NCI-H510A (cell line): ENCODE measurements around the gene ATXN1.

Experiments used
- DNase-seq: peaks from one replicate; lab custom pipeline; 2025; lab: John Stamatoyannopoulos, UW

Gene ATXN1

DNA sequence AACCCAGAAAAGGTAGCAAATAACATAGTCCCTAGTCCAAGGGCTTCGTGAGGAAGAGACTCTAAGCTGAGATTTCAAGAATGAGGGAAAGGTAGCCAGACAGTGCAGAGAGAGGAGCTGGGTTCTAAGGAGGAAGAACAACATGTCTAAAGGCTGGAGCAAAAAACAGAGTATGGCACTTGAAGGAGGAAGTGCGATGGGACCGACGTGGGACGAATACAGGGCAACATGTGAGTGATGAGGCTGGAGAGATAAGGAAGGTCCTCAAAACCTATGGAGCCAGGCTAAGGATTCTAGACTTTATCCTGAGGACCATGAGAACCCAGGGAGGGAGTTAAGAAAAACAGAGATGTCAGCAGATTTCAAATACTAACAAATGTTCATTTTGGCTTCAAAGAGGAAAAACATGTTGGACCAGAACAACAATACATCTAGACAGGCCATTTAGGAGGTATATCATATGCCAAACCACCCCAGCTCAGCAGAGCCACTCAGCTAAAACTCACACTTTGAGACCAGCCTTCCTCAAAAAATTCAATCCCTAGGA lies 17.5 kb downstream of the ATXN1 start:
- no peak for DNase-seq

DNA sequence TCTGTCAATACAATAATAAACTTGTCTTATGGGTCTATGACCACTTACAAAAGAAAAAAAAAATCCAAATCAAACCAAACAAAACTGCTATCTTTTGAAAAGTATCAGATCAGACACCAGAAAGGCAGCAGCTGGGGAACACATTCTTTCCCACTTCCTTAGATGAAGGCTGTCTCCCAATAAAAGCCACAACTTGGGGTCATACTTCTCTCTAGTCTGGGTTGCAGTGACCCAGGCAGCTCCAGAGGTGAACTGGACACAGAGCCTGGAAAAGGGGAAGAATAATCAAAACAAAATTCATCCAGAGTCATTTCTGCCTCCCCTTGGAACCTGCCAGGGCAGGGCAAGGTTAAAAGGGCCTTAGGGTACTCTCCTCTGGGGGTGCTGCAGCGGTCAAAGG lies 19.1 kb downstream of the ATXN1 start:
- no peak for DNase-seq

DNA sequence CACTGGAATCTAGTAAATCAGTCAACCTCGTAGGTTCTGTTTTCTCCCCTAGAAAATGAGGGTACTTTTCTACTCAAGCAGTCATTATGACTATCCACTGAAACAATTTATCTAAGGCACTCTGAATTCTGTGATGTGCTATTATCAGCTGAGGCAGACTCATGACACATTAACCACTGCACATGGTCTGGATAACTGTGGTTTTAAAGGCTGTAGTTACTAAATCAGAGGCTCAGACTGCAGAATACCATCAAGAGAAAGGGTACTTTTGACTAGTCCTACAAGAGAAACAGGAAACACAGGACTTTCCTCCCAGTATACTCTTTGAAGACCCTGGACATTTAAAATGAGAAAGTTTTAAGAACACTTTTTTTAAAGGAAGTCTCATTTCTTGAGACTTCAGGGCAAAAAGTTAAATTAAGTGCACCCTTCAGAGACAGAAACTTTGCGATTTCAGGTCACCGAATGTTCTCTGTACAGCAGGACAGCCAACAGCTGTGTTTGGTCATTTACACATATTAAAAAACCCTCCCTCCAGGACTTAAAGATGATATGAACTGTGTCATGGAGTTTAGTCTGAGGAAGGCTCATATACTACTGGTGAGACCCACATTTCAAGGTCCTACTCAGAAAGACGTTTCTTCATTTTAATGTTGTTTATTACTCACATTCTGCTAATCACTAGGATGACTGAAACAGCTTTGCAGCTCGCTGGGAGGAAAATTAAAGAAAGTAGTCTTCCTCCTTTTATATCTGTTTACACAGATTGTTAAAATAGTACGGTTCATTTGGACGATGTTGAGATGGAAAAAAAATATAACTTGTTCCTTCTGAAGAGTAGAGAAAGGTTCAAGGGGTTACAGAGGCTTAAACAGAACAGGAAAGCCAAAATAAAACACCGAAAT lies 19.9 kb downstream of the ATXN1 start:
- no peak for DNase-seq

DNA sequence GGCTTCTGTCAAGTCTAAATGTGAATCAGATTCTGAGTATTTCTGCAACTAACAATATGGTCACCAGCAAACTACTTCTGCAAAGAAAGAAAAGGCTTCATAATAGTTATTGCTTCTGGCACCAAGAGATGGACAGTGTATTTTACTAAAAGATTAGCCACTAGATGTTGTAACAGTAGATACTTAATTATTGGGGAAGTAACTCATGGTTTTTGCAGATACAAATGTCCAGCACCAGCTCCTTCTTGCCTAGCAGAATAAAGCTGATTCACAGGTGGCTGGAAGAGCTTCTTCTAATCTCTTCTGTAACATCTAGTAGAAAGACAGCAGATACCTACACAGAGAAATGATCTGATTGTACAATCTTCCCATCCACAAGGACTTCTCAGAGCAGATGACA lies 21.2 kb downstream of the ATXN1 start:
- DNase-seq = no peak

DNA sequence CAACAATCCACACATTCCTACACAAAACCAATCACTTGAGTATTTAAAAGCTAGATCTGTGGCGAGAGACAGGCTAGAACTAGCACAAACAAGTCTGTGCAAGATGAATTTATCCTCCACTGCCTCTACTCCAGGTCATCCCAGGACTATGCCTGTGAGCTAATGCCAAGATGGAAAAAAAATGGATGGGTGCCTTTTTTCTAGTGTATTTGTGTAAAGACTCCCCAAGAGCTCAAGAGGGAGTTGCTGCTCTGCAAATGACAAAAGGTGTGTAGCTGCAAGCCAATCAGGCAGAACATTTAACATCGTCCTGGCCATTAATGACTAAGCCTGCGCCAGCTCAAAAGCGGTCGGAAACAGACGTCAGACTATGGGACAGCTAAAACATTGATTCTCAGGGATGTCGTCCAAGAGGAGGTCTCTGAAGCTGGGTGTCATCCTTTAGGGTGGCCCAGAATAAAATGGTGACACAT lies 21.9 kb downstream of the ATXN1 start:
- no peak for DNase-seq

DNA sequence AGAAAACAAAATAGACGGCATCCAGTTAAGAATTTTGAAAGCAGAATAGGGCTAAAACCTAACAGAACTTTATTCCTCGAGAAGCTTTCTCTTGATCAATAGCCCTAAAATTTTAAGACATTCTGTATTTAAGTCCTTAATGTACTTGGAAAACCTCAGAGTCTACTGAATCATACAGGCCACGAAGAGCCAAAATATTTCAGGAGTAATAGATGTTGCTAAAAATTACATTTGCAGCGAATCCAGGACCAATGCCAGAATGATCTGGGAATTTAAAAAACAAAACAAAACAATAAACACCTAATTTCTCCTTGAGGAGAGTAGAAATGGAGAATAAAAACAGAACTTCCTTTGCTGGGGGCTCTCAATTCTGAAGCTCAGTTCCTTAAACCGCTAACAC lies 23.3 kb downstream of the ATXN1 start:
- no peak for DNase-seq

DNA sequence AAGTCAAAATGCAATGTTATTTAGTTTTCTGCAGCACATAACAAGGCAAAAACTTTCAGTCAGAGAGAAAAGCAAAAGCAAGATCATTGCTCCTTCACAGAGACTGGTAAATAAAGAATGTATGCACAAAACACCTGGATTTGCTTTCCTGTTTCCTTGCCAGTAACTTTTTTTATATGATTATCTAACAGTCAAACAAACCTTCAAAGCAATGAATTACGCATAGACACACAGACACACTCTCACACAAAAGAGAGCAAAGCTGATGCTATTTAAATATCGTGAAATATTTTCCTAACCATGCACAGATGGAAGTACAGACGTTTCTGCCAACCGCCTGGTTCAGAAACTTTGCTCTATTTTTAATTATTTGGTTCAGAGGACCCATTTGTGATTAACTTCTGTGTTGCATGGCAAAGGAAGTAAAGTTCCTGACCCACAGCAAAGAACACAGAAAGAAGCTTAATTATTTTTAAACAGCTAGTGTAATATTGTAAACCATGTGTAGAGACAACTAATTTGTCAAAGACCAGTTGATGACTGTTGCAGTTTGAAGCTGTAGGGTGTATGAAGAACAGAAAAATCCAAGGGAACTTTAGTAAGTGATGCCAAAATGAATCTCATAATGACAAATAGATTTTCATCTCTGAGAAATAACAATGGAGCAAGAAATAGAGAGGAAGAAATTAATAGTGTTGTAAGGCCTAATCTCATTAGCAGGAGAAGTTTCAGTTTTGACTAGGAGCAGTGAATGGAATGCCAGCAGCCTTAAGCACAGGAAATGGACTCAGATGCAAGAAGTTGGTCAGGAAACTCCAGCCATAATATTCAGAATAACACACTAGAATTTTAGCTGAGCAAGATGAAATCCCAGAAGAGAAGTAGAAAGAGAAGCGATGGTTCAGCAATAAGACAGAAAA lies 24.1 kb downstream of the ATXN1 start:
- DNase-seq = no peak

DNA sequence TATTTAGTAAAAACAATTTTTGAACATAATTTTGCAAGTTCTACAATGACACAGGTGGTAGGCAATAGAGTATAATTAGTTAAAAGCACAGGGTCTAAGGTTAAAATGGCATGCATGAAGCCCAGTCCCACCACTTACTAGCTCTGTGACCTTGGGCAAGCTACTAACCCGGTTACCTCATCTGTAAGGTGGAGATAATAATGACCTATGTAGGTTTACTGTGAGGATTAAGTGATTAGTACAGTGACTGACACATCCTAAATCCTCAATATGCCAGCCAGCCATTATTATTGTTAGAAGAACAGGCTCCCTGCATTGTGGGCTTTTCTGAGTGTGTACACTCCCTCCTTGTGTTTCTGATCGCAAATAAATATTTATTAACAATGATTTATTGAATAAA lies 26.2 kb downstream of the ATXN1 start:
- DNase-seq = no peak

DNA sequence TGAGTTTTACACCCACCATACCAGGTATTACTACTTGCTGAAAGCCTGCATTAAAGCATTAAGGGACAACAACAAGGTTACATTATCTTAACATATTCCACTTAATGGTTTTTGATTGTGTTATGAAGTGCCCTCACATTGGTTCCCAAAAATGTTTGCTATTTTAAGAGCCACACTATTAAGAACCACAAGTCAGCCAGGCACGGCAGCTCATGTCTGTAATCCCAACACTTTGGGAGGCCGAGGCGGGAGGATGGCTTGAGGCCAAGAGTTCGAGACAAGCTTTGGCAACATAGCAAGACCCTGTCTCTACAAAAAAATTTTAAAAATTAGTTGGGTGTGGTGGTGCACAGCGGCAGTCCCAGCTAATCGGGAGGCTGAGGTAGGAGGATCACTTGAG lies 28.2 kb downstream of the ATXN1 start:
- DNase-seq = no peak

DNA sequence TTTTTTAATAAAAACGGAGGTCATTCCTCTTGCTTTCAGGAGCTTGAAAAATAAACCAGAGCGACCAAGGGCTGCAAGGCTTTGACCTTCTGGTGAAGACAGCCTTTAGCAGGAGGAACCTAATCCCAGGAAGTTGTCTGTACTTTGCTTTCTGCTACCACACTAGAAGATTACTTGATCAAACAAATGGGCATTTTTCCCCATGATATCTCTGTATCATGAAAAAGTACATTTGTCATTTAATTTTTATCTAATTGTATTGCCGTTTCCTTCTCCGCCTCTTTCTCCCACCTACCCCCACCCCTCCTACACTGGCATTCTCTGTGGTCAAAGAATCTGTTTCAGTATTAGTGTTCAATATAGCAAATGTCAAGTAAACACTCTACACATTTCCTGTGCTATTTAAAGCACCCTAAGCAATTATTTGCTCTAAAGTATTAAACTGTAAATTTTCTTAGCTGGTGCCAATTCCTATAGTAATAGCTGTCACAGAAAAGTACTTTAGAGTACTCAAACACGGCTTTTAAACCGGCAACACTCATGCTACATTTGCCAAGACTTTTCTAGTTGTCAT lies 29.7 kb downstream of the ATXN1 start:
- no peak for DNase-seq

DNA sequence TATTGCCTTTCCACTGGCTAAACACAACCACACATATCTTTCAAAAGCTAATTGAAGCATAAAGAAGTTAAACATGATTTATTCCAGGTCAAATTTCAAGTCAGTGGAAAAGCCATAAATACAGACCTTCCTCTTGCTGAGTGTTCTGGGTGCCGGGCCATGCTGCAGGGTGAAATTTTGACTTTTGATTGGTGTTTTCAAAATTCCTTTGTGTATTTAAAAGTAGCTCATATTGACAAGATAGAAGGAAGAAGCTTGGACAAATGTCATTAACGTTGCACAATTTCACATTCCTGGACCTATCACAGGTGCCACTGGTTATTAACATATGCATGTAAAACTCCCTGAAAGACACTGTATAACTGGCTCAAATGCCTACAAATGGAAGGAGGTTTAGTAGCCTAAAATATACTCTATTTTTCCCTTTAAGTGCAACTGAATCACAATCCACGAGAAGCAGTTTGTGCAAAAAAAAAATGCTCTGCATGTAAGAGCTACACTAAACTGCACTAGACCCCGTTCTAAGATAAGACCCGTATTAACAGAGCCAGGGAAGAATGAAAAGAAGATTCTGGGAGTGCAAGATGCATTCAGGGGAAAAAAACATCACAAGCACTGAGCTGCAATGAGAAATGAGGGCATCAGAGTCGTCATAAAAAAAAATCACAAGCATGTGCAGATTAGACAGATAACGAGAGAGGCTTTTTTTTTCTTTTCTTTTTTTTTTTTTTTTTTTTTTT lies 30.4 kb downstream of the ATXN1 start:
- DNase-seq = no peak

DNA sequence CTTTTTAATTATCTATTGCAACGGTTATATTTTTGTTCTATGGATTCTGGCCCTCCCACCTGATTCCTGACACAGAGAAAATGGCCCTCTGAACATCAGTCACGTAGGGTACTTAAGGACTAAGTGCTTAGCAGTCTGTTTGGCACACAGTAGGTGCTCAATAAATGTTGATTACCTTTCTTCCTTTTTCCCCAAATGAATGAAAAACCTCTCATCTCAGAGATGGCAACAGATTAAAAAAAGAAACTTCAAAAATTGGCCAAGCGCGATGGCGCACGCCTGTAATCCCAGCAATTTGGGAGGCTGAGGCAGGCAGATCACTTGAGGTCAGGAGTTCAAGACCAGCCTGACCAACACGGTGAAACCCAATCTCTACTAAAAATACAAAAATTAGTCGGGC lies 31.5 kb downstream of the ATXN1 start:
- DNase-seq = no peak

DNA sequence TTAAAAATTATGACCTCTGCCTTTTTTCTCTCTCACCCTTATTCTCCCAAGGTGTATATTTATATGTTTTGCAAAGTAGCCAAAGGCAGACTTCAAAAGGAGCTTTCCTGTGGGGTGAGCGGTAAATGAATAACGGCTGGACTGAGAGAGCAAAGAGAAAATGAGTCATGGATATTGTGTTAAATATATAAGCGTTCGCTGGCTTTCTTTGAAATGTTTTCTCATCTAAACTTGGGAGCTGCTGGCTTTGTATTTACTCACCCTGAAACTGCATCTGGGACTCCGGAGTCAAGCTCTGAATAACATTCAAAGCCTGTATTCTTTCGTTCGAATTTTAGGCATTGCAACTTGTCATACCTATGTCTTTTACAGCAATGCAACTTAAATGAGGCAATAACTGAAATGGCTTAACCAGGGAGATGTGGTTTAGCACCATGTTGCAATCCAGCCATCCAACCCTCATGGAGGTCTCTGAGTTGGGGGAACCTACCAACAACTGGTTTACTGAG lies 32.0 kb downstream of the ATXN1 start:
- DNase-seq = no peak

DNA sequence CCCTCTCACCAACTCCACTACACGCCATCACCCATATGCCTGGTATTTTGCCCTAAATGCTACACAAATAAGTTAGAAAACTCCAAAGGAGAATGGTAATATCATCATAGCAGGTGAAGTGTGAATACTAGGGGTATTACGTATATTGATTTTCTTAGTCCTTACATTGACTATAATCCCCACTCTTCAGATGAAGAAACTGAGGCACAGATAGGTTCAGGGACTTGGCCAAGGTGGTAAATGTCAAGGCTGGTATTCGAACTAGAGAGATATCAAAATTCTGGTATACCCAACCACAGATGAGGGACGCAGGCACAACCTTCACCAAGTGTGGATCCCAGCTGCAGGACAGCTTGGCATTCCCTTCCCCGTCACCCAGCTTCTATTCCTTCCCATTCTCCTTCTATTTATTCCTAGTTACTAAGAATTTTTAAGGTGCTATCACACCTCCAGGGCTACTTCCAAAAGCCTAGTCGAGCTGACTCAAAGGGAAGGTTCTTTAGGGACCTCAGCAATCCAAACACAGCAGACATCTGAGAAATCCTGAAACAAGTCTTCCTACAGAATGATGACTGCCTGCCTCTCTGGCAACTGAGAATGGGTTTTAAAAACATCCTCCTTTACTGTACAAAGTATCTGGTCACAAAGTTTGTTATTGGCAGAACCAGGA lies 32.6 kb downstream of the ATXN1 start:
- no peak for DNase-seq

DNA sequence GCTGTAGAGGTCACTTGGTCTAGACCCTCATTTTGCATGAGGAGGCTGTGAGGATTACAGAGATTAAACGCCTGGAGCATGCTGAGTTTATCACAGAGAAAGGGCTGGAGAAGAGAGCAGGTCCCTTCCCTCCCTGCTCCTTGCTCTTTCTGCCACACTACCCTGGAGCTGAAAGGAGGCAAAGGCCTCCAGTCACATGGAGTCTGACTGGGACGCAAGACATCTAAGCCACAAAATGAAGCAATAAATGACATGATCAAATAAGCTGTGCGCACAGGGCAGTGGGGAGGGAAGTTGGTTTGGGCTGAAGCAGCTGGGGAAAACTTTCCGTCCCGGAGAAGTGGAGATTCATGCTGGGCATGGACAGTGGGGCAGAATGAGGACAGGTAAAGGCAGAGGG lies 33.3 kb downstream of the ATXN1 start:
- no peak for DNase-seq

DNA sequence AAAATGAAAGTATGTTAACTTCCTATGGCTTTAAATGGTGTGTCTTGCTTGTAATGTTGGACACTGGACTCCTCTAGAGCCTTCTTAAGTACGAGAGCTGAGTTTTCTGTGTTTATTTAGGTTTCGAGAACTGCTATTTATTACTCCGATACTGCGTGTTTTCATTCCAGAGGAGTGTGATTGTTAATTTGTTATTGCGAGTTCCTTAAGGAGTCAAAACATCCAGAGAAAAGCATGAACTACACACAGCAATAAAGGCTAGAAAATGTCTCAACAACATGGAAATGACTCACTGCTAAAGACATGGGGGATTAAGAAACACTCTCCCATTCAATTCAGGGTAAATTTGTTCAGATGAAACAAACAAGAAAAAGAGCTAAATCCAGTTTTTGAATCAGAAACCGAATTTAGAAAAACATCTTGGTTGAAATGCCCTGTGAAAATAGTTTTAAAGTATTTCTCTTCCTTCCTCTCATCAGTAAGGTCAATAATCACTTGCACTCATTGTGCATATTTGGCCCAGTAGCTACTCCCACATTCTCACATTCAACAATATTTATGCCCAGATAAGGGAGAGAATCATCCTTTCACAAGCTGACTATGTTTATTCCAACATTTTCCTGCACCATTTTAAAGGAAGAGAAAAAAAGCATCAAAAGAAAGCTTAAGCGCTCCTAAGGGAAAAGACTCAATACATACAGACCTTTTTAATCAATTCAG lies 36.0 kb downstream of the ATXN1 start:
- DNase-seq = no peak

DNA sequence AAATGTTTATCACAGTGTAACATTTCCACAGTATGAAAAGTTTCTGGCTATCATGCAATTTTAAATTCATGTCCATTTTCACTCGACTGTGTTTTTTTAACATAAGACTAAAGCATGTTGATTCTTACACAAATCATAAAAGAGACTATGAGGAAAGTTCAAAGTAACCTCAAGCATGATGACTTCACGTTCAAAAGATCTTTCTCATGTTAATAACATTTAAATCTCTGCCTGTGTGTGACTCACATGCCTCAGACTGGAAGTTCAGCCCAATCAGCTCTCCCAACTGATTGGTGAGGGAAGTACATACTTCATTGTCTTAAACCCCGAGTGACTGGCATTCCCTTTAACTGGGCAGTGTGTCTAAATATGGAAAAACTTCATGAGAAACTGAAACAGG lies 37.4 kb downstream of the ATXN1 start:
- no peak for DNase-seq

DNA sequence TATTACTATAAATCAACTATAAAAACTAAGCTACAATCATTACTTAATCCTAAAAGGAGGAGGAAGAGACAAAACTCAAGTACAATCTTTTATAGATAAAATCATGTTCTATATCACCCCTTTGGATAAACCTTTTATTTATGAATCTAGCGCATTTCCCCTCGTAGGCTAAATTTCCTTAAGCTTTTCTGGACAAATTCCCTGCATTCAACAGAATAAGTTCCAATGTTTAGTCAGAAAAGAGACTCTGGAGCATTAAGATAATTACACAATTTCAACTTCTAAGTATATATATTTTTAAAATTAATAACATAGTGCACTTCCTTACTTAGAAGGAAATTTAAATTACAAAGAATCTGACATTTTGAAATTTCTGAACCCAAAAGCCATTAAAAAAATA lies 37.9 kb downstream of the ATXN1 start:
- DNase-seq = no peak

DNA sequence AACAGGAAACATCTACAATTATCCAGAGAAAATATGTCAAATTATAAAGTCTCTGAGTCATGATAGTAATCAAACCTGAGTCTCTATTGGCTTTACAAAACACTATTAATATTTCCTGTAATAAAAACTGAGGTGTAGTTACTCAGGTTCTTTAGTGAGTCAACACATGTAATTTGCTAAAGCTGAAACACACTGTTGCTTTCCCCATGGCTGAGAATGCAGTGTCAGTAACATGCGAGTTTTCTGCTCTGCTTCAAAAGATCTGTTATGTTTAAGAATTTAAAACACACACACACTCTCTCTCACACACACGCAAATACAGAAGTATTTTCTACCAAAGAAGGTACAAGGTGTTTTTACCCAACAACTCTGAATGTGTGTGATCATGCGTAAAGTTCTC lies 38.6 kb downstream of the ATXN1 start:
- DNase-seq = no peak

DNA sequence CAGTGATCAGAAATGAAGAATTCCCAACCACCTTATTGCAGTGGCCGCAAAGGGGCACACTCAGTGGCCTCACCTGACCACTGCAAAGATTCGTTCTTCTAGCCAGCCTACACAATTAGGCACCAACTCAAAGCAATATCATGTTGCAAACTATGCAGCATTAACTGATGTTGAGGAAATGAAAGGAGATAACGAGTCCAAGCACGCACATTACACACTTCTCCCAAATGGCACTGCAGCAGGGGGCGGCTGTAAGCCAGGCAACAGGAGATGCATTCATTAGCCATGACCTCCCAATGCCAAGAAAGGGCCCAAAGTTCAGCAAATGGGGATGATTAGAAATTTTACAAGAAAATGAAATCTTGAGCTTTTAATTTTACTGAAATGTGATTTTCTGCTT lies 39.3 kb downstream of the ATXN1 start:
- no peak for DNase-seq
